Central memory CD4-positive, alpha-beta T cell (primary cell): Measurements from ENCODE around the gene KRT86.
"Not testable (repeated sequence)": the region's sequence is repeated elsewhere in the genome, so short reads cannot be mapped to it uniquely, and the experiment has no call there.

Experiments
- DNase-seq: peaks from one replicate; pipeline ENCODE4 v3.0.0; 2022

KRT86 gene

DNA sequence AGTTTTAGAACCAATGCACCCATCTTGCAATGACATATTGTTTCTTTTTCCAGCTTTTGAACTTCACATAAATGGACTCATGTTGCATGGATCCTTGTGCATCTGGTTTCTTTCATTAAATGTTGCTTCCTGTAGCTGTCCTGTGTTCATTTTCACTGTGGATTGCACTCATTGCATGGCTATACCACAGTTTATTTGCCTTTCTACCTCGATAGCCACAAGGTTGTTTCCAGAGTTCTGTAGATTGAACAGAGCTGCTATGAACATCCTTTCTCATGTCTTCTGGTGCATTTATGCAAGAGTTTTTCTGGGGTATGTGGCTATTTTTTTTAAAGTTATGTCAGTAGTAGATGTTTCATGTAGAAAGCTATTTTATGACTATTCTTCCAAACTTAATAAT lies 20.4 kb downstream of the KRT86 start:
- DNase-seq = no peak

DNA sequence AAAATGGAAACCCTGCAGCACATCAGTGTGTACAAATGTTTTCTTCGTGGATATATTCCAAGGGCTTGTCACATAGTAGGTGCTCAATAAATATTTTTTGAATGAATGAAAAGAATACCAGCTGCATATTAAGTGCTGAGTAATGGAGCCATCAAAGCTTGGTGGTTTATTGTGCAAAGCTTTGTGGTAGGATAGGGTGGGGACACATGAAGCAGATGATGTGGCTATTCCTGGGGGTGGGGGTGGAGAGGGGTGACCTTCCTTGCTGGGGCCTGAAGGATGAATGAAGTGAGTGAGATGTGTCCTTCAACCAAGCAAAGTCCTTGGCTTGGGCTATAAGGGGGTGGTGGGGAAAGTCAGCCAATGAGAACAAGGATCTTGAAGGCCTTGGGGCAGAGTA lies 21.2 kb downstream of the KRT86 start:
- no peak for DNase-seq

DNA sequence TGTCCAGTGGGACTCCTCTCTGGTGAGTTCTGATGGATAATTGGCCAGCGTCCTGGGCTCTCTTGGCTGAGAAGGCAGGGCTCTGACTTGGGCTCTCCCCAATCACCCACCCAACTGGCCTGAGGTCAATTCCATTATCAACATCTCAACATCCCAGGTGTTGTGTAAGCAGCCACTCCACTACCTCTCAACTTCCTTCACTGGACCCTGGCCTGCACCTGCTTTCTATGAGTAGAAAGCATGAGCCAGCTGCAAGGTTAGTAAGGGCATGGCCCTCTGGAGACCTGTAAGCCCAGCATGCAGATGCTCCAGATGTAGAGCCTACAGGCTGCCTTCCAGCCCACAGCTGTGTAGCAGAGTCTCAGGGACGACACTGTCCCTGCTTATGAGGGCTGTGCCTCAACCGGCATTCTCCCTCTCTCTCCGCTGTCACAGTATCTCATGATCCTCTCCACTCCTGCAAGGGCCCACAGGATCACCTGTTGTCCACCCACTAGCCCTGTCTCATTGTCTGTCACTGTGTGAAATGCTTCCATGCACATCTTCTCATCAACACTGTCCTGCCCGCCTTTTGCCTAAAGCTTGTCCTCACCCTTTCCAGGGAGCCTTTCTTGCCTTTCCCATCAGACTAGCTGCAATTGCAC lies 22.2 kb downstream of the KRT86 start:
- DNase-seq = no peak

DNA sequence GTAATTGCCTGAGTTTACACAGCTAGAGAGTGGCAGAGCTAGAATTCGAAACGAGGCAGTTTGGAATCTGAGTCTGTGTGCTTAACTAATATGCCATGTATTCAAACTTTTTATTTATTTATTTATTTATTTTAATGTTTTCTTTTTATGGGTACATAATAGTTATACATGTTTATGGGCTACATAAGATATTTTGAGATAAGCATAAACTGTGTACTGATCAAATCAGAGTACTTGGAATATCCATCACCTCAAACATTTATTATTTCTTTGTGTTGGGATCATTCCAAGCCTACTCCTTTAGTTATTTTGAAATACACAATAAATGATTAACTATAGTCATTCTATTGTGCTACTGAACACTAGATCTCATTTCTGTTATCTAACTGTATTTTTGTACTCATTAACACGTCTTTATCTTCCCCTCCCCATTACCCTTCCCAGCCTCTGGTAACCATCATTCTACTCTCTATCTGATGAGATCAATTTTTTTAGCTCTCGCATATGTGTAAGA lies 24.3 kb downstream of the KRT86 start:
- no peak for DNase-seq

DNA sequence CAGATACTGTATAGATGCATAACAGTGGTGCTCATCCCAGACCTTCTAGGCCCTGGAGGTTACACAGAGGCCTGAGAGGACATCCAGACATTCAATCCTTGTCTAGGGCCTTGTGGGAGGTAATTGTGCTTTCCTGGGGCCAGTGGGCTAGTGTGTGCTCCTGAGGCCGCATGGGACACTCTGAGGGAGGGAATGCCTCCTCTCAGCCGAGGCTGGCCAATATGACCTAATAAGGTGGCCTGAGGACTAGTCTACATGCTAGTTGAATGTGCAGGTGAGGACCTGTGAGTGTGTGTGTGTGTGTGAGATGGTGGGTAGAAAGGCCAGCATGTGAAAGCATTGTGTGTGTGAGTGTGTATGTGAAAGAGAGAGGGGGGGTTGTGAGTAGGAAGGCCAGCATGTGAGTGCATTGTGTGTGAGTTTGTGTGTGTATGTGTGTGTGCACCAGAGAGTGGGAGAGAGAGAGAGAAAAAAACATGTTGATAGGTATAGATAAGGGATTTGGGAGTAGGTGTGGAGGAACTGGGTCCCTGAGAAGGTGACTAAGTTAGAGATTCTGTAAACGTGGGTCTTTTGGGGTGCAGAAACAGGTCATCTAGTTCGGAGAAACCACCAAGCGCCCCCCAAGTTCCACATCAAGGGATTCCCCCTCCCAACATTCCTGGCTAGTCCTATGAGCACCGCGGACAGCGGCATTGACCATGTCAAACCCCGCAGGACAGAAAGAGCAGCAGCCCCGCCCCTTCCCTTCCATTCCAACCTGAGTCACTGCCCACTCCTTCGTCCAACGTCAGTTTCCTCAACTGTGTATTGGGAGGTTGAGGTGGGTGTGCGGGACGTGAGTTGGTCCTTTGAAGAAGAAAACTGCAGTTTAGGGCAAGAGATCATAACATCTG lies 26.6 kb downstream of the KRT86 start:
- no peak for DNase-seq

DNA sequence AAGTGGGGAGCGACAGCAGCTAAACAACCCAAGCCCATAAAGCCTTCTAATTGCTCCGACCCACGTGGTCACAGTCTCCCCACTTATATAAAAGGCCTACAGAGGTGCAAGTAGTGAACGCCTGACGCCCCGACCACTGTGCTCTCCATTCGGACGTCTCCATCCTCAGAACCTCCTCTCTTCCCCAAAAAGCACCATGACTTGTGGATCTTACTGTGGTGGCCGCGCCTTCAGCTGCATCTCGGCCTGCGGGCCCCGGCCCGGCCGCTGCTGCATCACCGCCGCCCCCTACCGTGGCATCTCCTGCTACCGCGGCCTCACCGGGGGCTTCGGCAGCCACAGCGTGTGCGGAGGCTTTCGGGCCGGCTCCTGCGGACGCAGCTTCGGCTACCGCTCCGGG lies 27.3 kb downstream of the KRT86 start:
- DNase-seq = not testable (repeated sequence)

DNA sequence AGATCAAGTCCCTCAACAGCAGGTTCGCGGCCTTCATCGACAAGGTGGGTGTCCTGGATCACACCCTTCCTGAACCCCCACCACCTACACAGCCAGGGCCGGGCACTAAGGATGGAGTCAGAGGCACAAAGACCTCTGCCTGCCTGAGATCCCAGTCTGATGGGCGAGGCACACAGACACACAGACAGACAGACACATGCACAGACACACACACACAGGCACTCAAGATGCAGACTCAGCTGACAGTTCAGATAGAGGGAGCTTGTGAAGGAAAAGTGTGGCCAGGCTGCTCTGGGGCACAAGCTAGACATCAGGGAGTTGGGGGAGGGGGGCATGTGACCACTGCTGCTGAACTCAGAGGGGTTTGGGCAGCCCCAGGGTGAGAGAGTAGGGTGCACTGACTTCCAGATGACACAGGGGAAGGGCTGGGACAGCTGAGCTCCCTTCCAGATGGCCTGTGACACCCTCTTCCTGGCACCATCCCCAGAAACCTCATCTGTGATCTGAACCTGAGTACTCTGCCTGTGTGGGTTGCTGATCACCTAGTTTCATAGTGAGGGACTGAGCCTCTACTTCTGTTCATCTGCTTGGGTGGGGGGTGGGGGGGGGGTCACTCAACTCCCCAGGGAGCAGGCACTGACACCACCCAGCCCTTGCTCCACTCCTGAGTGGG lies 27.9 kb downstream of the KRT86 start:
- not testable (repeated sequence) for DNase-seq

DNA sequence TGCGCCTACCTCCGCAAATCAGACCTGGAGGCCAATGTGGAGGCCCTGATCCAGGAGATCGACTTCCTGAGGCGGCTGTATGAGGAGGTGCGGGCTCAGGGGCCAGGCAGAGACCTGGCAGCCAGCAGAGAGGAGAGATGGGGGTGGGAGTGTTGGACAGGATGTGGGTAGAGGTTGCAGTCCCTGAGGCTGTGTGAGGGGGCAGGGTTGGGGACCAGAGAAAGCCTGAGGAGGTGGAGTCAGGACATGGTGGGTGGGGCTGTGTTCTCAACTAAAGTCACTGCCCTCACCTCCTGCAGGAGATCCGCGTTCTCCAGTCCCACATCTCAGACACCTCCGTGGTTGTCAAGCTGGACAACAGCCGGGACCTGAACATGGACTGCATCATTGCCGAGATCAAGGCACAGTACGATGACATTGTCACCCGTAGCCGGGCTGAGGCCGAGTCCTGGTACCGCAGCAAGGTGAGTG lies 30.5 kb downstream of the KRT86 start:
- DNase-seq = not testable (repeated sequence)

DNA sequence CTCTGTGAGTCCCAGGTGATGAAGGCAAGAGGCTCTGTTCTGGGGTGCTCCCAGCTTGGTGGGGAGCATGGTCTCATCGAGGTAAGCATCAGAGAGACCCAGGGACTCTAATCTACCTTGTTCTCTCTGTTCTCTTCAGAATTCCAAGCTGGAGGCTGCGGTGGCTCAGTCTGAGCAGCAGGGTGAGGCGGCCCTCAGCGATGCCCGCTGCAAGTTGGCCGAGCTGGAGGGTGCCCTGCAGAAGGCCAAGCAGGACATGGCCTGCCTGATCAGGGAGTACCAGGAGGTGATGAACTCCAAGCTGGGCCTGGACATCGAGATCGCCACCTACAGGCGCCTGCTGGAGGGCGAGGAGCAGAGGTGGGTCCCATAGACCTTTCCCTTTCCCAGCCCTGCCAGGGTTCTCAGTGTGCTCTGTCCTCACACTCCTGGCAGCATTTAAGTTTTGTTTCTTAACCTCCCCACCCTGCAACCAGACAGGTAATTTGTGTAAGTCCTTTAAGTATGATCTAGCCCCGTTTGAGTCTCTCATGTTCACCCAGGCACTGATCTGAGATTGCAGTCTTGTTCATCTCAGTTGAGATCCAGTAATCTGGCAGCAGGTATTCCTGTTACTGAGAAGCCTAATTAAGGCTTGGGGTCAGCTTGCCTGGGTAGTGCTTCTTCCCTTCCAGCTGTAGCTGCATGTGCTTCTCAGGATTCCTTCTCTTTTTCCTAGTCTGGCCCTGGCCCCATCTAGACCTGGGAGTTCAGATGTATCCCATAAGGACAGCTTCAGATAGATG lies 31.7 kb downstream of the KRT86 start:
- no peak for DNase-seq

DNA sequence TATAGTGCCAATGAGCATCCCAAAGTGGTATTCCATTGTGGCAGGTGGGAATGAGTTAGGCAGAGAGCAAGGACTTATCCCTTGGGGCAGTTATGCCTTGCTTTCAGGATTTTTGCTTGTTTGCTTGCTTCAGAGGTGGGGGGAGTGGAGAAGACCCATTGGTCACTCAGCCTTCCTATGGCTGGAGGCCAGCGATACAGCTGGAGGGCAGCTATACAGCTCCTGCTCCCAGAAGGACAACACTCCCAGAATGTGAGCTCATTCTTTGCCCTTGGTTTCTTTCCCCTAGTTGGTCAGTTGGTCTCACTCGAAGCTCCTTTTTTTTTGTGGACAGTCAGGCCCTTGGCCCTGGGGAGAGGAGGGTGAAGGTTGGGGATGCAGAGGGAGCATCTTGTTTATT lies 32.3 kb downstream of the KRT86 start:
- DNase-seq = no peak

DNA sequence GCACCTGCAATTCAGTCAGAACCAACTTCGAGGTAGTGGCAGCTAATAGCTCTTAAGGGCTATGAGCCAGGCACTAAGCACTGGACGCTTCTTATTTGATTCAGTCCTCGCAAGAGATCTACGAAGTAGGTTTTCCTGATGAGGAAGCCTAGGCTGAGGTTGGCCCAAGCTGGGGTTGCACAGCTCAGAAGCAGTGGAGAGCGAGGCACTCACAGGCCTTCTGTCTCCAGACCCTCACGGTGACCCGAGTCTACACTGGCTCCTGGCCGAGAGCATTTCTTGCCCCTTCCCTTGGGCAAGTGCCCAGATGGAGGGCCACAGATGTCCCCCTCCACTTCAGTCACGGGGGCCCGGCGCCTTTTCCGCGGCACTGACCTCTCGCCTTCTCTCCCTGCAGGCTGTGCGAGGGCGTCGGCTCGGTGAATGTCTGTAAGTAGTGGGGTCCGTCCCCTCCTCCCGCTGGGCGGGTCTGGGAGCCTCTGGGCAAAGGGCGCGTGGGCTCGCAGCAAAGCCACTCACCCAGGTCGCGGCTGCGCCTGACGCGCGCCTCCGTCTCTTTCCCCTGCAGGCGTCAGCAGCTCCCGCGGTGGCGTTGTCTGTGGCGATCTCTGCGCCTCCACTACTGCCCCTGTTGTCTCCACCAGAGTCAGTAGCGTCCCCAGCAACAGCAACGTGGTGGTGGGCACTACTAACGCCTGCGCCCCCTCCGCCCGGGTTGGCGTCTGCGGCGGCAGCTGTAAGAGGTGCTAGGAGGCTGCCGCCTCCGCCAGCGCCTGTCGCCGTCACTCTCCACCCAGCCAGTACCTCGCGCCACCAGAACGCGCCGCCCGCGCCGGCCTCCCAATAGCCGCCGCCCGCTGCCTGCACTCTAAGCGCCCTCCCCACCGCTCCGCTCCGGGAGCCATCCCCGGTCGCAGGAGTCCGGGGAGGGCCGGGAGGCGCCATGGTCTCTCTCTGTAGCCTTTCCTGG lies 33.7 kb downstream of the KRT86 start:
- no peak for DNase-seq

DNA sequence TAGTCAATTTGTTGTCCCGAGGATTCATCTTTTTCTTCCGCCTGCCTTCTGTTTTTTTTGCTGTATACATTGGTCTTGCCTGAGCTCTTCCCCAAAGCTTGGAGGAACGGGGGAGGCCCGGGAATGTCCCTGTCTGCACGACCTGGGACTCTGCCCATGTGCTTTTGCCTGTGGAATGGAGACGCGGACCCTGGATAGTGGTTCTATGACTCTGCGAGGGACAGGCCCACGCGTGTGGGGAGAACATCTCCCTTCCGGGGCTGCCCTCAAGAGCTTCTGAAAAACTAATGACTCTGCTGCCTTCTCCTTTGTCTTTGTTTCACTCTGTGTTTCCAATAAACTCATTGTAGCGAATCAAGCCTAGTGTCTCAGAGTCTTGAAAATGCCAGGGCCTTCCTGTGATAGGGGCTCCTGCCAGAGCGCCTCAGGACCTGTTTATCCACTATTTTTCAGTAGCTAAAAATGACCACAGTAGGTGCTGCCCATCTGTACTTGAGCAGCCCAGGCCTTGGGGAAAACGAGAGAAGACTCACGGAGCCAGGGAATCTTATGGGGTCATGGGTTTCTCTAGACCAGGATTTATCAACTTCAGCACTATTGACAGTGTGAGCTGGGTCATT lies 34.5 kb downstream of the KRT86 start:
- no peak for DNase-seq

DNA sequence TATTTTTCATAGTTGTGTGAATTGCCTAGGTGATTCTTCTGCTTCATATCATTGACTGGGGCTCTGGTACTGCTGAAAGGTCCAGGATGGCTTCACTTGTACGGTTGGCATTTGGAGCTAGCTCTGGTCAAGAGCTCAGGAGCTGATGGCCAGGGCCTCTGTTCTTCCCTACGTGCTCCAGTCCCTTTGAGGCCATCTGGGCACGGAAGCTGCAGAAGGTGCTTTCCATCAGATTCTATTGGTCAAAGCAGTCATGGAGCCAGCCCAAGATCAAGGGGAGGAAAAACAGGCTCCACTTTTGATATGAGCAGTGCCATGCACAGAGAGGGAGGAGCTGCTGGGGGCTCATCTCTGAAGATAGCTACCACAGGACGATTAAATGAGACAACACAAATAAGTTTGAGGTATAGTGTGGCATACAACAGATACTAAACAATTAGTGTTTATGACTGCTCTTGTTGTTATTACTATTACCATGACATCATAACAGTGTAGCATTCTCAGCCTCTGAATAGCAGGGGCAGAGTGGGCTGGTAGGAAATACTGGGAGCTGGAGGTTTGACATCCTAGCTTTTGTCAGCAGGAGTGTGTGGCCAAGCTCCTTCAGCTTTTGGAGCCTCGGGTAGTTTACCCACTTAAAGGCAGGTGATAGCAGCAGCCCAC lies 36.3 kb downstream of the KRT86 start:
- no peak for DNase-seq

DNA sequence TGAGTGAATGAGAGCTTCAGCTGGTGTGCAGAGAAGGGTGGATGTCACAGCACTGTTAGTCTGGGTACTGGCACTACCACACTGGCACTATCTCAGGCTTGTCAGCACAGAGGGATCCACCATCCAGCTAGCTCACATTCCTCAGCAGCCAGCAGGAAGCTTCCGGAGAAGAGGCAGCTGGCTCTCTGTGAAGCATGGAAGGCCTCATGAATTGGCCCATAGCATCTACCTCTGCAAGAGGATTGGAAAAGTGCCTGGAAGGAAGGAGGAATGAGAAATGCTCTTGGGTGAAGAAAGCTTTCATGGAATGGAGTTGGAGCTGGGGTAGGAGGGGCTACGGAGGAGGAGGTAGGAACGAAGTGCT lies 36.8 kb downstream of the KRT86 start:
- DNase-seq = no peak

DNA sequence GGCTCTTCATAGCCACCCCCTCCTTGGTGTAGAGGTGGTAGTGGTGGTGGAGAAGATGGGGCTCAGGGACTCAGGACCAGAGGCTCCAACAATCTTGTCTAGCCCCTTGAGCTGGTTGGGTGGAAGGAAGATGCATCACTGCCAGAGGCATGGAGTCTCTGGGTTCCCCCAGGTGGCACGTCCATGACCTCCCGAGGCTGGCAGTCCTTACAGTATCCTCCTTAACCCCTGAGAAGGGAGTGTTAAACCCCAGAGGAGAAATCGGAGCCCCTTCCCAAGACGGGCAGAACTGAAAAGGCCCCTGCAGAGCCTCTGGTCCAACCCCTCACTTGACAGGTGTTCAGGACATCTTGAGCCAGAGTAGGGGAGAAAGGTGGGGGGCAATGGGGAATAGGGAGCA lies 37.6 kb downstream of the KRT86 start:
- no peak for DNase-seq

DNA sequence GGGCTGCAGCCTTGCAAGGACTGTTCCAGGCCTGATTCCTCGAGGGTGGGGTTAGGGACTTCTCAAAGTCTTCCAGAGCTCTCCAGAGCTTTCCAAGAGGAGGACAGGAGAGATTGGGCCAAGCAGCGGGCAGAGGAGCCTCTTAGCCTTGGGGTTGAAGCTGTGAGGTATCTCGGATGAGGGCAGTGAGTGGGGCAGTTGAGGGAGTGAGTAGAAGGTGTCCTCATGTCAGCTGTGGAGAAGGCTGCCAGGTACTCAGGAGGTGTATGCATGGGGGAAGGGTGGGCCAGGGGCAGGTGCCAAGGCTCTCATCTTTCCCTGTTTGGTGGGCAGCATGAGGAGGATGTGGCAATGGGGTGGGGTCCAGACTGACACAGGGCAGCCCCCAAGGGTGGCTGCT lies 39.0 kb downstream of the KRT86 start:
- DNase-seq = no peak

DNA sequence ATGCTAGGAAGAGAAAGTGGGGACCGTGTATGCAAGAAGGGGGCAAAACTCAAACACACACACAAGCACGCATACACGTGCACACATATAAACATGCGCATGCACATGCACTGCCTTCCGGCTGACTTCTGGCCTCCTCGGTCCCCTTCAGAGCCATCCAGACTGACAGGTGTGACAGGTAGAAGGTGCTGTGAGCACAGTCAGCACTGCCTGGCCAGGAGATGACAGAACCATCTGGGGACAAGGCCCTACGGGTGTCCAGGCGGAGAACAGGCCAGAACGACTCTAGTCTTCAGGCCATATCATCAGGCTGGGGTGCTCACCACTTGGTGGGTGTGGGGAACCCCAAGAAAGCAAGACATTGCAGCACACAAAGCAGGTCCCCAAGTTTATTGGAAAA lies 39.5 kb downstream of the KRT86 start:
- no peak for DNase-seq

DNA sequence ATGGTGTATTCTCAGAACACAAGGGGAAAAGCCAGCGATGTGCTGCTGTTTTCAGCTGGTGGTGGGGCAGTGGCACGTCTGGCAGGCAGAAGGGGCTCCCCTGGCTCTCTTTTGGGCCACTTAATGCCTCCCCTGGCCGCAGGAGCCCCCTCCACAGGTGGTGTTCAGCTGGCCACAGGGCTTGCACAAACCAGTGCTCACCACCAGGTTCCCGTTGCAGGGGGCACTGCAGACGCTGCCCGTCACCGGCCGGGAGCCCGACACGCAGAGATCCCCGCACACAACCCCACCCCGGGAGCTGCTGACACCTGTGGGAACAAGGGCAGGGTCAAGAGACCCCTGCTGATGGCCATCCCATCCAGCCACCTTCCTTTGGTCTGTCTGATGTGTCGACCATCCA lies 40.1 kb downstream of the KRT86 start:
- no peak for DNase-seq

DNA sequence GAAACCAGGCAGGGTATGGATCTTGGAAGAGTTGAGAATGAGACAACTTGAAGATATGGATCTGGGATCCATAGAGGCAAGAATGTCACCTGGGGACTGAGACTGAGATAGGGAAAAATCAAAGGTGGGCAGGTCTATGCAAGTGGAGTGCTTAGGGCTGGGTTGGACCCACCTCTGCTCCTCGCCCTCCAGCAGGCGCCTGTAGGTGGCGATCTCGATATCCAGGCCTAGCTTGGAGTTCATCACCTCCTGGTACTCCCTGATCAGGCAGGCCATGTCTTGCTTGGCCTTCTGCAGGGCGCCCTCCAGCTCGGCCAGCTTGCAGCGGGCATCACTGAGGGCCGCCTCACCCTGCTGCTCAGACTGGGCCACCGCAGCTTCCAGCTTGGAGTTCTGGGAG lies 41.3 kb downstream of the KRT86 start:
- DNase-seq = not testable (repeated sequence)

DNA sequence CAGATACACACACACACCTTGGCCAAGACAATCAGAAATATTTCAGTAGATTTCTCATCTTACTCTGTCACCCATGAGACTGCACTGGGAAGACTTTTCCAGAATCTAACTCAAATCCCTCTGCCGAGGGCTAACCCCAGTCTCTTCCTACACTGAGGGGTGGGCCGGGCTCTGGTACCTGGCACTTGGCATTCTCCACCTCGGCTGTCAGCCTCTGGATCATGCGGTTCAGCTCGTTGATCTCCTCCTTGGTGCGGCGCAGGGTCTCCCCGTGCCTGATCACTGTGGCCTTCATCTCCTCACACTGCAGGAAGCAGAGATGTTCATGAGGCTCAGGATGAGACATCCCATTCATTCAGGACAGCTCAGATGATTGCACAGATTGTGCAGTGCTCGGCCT lies 41.8 kb downstream of the KRT86 start:
- no peak for DNase-seq
